ENCODE measurements around the gene NEK7.
A peak's percentile ranks its signal among the peaks of the same experiment; 100 is the strongest.

Gene NEK7

GRCh38 chr1:198162091-198162767 is 5.4 kb downstream of the NEK7 start:
- no peak overlapping the region for H2BK12ac ChIP-seq (ENCODE audit: low read length)
- H2AK5ac ChIP-seq (ENCODE audit: low read length): no peak overlapping the region
- H3K4me1 ChIP-seq (ENCODE audit: control insufficient read depth in 1 of 2, insufficient read depth in 2 of 2, low read length in 2 of 2): peaks cover 2 to 10% of the 10 kb centered on the region in 2 experiments
- no peak overlapping the region for H4K12ac ChIP-seq (ENCODE audit: low read depth, low read length)
- no peaks in the 10 kb centered on the region for H3K36me3 ChIP-seq (ENCODE audit: control insufficient read depth in 1 of 2, insufficient read depth in 2 of 2, low read length in 2 of 2)
- peaks cover 10% of the 10 kb centered on the region for H3K79me2 ChIP-seq (ENCODE audit: control insufficient read depth, insufficient read depth, low read length, poor library complexity)
- peaks cover 11% of the 10 kb centered on the region for H3K79me1 ChIP-seq (ENCODE audit: low read length)
- H3K27me3 ChIP-seq (ENCODE audit: insufficient read depth, low read length): no peaks in the 10 kb centered on the region
- H3K18ac ChIP-seq (ENCODE audit: low read length): no peak overlapping the region
- H3K23ac ChIP-seq (ENCODE audit: low read length): no peak overlapping the region
- H2AFZ ChIP-seq (ENCODE audit: insufficient read depth, low read length, poor library complexity): no peak overlapping the region
- no peak for DNase-seq
- H3K4ac ChIP-seq (ENCODE audit: low read depth, low read length): peak overlapping the region; percentile 53
- H3K4me2 ChIP-seq (ENCODE audit: low read length): peak overlapping the region; percentile 39
- no peak overlapping the region for H2BK5ac ChIP-seq (ENCODE audit: low read depth, low read length, poor library complexity)
- H3K27ac ChIP-seq (ENCODE audit: low read depth, low read length): peak overlapping the region; percentile 55
- no peak overlapping the region for H2BK120ac ChIP-seq (ENCODE audit: insufficient read depth, low read length, poor library complexity)
- H3K14ac ChIP-seq (ENCODE audit: low read length): no peak overlapping the region
- no peak overlapping the region for H3K4me3 ChIP-seq (ENCODE audit: low read depth, low read length)
- no peak overlapping the region for H4K91ac ChIP-seq (ENCODE audit: low read depth, low read length)
- H3K9ac ChIP-seq (ENCODE audit: low read length): no peak overlapping the region
- no CpG with 5 or more reads among the region's 2 CpGs for WGBS (ENCODE audit: extremely low coverage, insufficient coverage, insufficient read length)
- peak overlapping the region; percentile 57 for H4K8ac ChIP-seq (ENCODE audit: low read depth, low read length)
- H3K9me3 ChIP-seq (ENCODE audit: insufficient read depth, low read depth, low read length): no peaks in the 10 kb centered on the region

GRCh38 chr1:198165927-198166647 is 9.3 kb downstream of the NEK7 start:
- no peak overlapping the region for H4K8ac ChIP-seq (ENCODE audit: low read depth, low read length)
- no peak overlapping the region for H3K23ac ChIP-seq (ENCODE audit: low read length)
- no CpG with 5 or more reads among the region's 5 CpGs for WGBS (ENCODE audit: extremely low coverage, insufficient coverage, insufficient read length)
- no peaks in the 10 kb centered on the region for H3K9me3 ChIP-seq (ENCODE audit: insufficient read depth, low read depth, low read length)
- peak overlapping the region; percentile 64 for H3K4ac ChIP-seq (ENCODE audit: low read depth, low read length)
- H3K18ac ChIP-seq (ENCODE audit: low read length): no peak overlapping the region
- no peak overlapping the region for H4K91ac ChIP-seq (ENCODE audit: low read depth, low read length)
- no peak overlapping the region for H3K4me2 ChIP-seq (ENCODE audit: low read length)
- H2AFZ ChIP-seq (ENCODE audit: insufficient read depth, low read length, poor library complexity): no peak overlapping the region
- no peaks in the 10 kb centered on the region for H3K36me3 ChIP-seq (ENCODE audit: control insufficient read depth in 1 of 2, insufficient read depth in 2 of 2, low read length in 2 of 2)
- H3K4me1 ChIP-seq (ENCODE audit: control insufficient read depth in 1 of 2, insufficient read depth in 2 of 2, low read length in 2 of 2): peaks cover 2 to 10% of the 10 kb centered on the region in 2 experiments
- no peak for DNase-seq
- H3K79me1 ChIP-seq (ENCODE audit: low read length): peaks cover 3% of the 10 kb centered on the region
- H2AK5ac ChIP-seq (ENCODE audit: low read length): no peak overlapping the region
- H4K12ac ChIP-seq (ENCODE audit: low read depth, low read length): no peak overlapping the region
- H3K14ac ChIP-seq (ENCODE audit: low read length): no peak overlapping the region
- H2BK12ac ChIP-seq (ENCODE audit: low read length): no peak overlapping the region
- H3K79me2 ChIP-seq (ENCODE audit: control insufficient read depth, insufficient read depth, low read length, poor library complexity): peaks cover 6% of the 10 kb centered on the region
- H3K9ac ChIP-seq (ENCODE audit: low read length): no peak overlapping the region
- H2BK5ac ChIP-seq (ENCODE audit: low read depth, low read length, poor library complexity): no peak overlapping the region
- H2BK120ac ChIP-seq (ENCODE audit: insufficient read depth, low read length, poor library complexity): no peak overlapping the region
- H3K27ac ChIP-seq (ENCODE audit: low read depth, low read length): no peak overlapping the region
- no peak overlapping the region for H3K4me3 ChIP-seq (ENCODE audit: low read depth, low read length)
- H3K27me3 ChIP-seq (ENCODE audit: insufficient read depth, low read length): no peaks in the 10 kb centered on the region

- Histone ChIP-seq H2AFZ (ENCODE audit: insufficient read depth, low read length, poor library complexity) (no peak overlapping the region), H3K9me3 (ENCODE audit: insufficient read depth, low read depth, low read length) (no peaks in the 10 kb centered on the region), H2BK5ac (ENCODE audit: low read depth, low read length, poor library complexity) (no peak overlapping the region), H2AK5ac (ENCODE audit: low read length) (no peak overlapping the region), H3K36me3 (ENCODE audit: control insufficient read depth in 1 of 2, insufficient read depth in 2 of 2, low read length in 2 of 2) (no peaks in the 10 kb centered on the region), H3K9ac (ENCODE audit: low read length) (no peak overlapping the region), H3K4me1 (ENCODE audit: control insufficient read depth in 1 of 2, insufficient read depth in 2 of 2, low read length in 2 of 2) (peaks cover 2 to 10% of the 10 kb centered on the region in 2 experiments), H3K18ac (ENCODE audit: low read length) (no peak overlapping the region), H2BK12ac (ENCODE audit: low read length) (no peak overlapping the region), H3K14ac (ENCODE audit: low read length) (no peak overlapping the region), H3K4me2 (ENCODE audit: low read length) (no peak overlapping the region), H4K91ac (ENCODE audit: low read depth, low read length) (no peak overlapping the region), H3K79me2 (ENCODE audit: control insufficient read depth, insufficient read depth, low read length, poor library complexity) (peaks cover 6% of the 10 kb centered on the region), H3K4ac (ENCODE audit: low read depth, low read length) (no peak overlapping the region), H3K79me1 (ENCODE audit: low read length) (peaks cover 2% of the 10 kb centered on the region), H4K8ac (ENCODE audit: low read depth, low read length) (no peak overlapping the region), H3K27me3 (ENCODE audit: insufficient read depth, low read length) (no peaks in the 10 kb centered on the region), H3K4me3 (ENCODE audit: low read depth, low read length) (no peak overlapping the region), H3K27ac (ENCODE audit: low read depth, low read length) (no peak overlapping the region), H2BK120ac (ENCODE audit: insufficient read depth, low read length, poor library complexity) (no peak overlapping the region), H3K23ac (ENCODE audit: low read length) (no peak overlapping the region), H4K12ac (ENCODE audit: low read depth, low read length) (no peak overlapping the region)
- no peak for DNase-seq
- WGBS (ENCODE audit: extremely low coverage, insufficient coverage, insufficient read length): no CpG with 5 or more reads among the region's 2 CpGs
These were observed 10.1 kb downstream of the NEK7 start for GRCh38 chr1:198166900-198167299.

GRCh38 chr1:198167436-198167934 is 10.7 kb downstream of the NEK7 start:
- Histone ChIP-seq H3K23ac (ENCODE audit: low read length) (no peak overlapping the region), H4K12ac (ENCODE audit: low read depth, low read length) (no peak overlapping the region), H3K14ac (ENCODE audit: low read length) (no peak overlapping the region), H2AK5ac (ENCODE audit: low read length) (no peak overlapping the region), H4K91ac (ENCODE audit: low read depth, low read length) (no peak overlapping the region), H2BK5ac (ENCODE audit: low read depth, low read length, poor library complexity) (no peak overlapping the region), H3K79me2 (ENCODE audit: control insufficient read depth, insufficient read depth, low read length, poor library complexity) (peaks cover 6% of the 10 kb centered on the region), H3K4me1 (ENCODE audit: control insufficient read depth in 1 of 2, insufficient read depth in 2 of 2, low read length in 2 of 2) (peaks cover 0 to 4% of the 10 kb centered on the region in 2 experiments), H3K4ac (ENCODE audit: low read depth, low read length) (peak overlapping the region; percentile 76), H3K27me3 (ENCODE audit: insufficient read depth, low read length) (no peaks in the 10 kb centered on the region), H3K9me3 (ENCODE audit: insufficient read depth, low read depth, low read length) (no peaks in the 10 kb centered on the region), H3K18ac (ENCODE audit: low read length) (no peak overlapping the region), H3K4me2 (ENCODE audit: low read length) (no peak overlapping the region), H2AFZ (ENCODE audit: insufficient read depth, low read length, poor library complexity) (no peak overlapping the region), H4K8ac (ENCODE audit: low read depth, low read length) (no peak overlapping the region), H3K4me3 (ENCODE audit: low read depth, low read length) (no peak overlapping the region), H3K36me3 (ENCODE audit: control insufficient read depth in 1 of 2, insufficient read depth in 2 of 2, low read length in 2 of 2) (no peaks in the 10 kb centered on the region), H2BK120ac (ENCODE audit: insufficient read depth, low read length, poor library complexity) (no peak overlapping the region), H2BK12ac (ENCODE audit: low read length) (no peak overlapping the region), H3K79me1 (ENCODE audit: low read length) (no peaks in the 10 kb centered on the region), H3K27ac (ENCODE audit: low read depth, low read length) (no peak overlapping the region), H3K9ac (ENCODE audit: low read length) (no peak overlapping the region)
- no peak for DNase-seq
- no CpG with 5 or more reads among the region's 3 CpGs for whole genome bisulfite sequencing (ENCODE audit: extremely low coverage, insufficient coverage, insufficient read length)
